A673 (cell line): ENCODE data around the gene FLT1. TPM values are rescaled to one million over a fixed set of nuclear protein-coding genes. Genes with fewer than 3 reads are reported as not detected.

Experiments
- BruUV-seq: library from RNA; stranded (reverse); fragments of 400-500 nt; replicated peaks from 2 replicates; lab custom pipeline; 2021; lab: Mats Ljungman, UMichigan
- CTCF ChIA-PET: fragments of 300-600 bp; sonication (Branson Sonifier 250); formaldehyde crosslinking; loops from one replicate; lab custom pipeline; 2022; ENCODE audit warnings: antibody characterized with exemption; lab: Charles Lee
- POLR2A ChIA-PET: fragments of 300-600 bp; sonication (Branson Sonifier 250); formaldehyde crosslinking; loops from one replicate; lab custom pipeline; 2022; ENCODE audit warnings: antibody characterized with exemption; ENCODE audit not compliant: low non-redundant PET; lab: Charles Lee
- DNase-seq: peaks from one replicate; pipeline ENCODE4 v3.0.0-alpha.2; 2015; ENCODE audit warnings: low spot score
- H3K27ac ChIP-seq: fragments of 200-600 bp; sonication (generic); 2 replicates; pipeline ENCODE4 v1.5.1; 2016; ENCODE audit warnings: mixed run types, low read depth, mild to moderate bottlenecking, mixed read lengths, antibody characterized with exemption, low read length; ENCODE audit not compliant: poor library complexity, severe bottlenecking
- H3K27me3 ChIP-seq: fragments of 200-600 bp; sonication (generic); replicated peaks from 2 replicates; pipeline ENCODE4 v1.6.1; 2017; ENCODE audit warnings: mixed run types, low read depth, mild to moderate bottlenecking, mixed read lengths, antibody characterized with exemption, low read length; ENCODE audit not compliant: insufficient read depth, poor library complexity
- H3K36me3 ChIP-seq: fragments of 200-600 bp; sonication (generic); 2 replicates; pipeline ENCODE4 v1.6.1; 2016; ENCODE audit warnings: mixed run types, mild to moderate bottlenecking, mixed read lengths, antibody characterized with exemption, low read length; ENCODE audit not compliant: insufficient read depth, poor library complexity, severe bottlenecking
- H3K4me1 ChIP-seq: fragments of 200-600 bp; sonication (generic); 2 replicates; pipeline ENCODE4 v1.6.1; 2017; ENCODE audit warnings: mixed run types, mild to moderate bottlenecking, mixed read lengths, antibody characterized with exemption, low read length; ENCODE audit not compliant: insufficient read depth, poor library complexity, severe bottlenecking
- H3K4me3 ChIP-seq: fragments of 200-600 bp; sonication (generic); 2 replicates; pipeline ENCODE4 v1.5.1; 2016; ENCODE audit warnings: low read depth, mixed run types, mild to moderate bottlenecking, mixed read lengths, low read length; ENCODE audit not compliant: poor library complexity, severe bottlenecking
- H3K9me3 ChIP-seq: fragments of 200-600 bp; sonication (generic); 2 replicates; pipeline ENCODE4 v1.6.1; 2016; ENCODE audit warnings: mixed run types, low read depth, mild to moderate bottlenecking, mixed read lengths, antibody characterized with exemption, low read length; ENCODE audit not compliant: poor library complexity, severe bottlenecking
- CTCF ChIP-seq: fragments of 300-800, 200-600 bp; sonication (generic); conservative IDR thresholded peaks from 2 replicates; pipeline ENCODE4 v1.5.1; 2017; ENCODE audit warnings: low read depth, mild to moderate bottlenecking, antibody characterized with exemption, low read length, moderate library complexity, mixed read lengths
- EZH2 ChIP-seq: fragments of 200-600 bp; sonication (generic); IDR thresholded peaks from 2 replicates; pipeline ENCODE4 v1.6.1; 2017; ENCODE audit warnings: borderline replicate concordance, low read depth, mild to moderate bottlenecking, mixed read lengths, antibody characterized with exemption, low read length; ENCODE audit not compliant: poor library complexity, severe bottlenecking
- intact Hi-C: fragments of 100-400 bp; cut with micrococcal nuclease; formaldehyde crosslinking; loops from one replicate; pipeline ENCODE4 v1.10.0; 2022; ENCODE audit not compliant: unreplicated experiment
- total RNA-seq: library from RNA; stranded (reverse); gene quantifications from 2 replicates; pipeline ENCODE4 v1.2.3, GENCODE V29; 2021

Gene FLT1
- total RNA-seq, 1 experiment from 2014 or later: 5.2 TPM

GRCh38 chr13:28353679-28354078 lies 141.2 kb downstream of the FLT1 start:
- Histone ChIP-seq H3K9me3 (no peaks in the 10 kb centered on the region), H3K27me3 (no peaks in the 10 kb centered on the region), H3K27ac (no peak overlapping the region), H3K36me3 (no peaks in the 10 kb centered on the region), H3K4me1 (peaks cover 4% of the 10 kb centered on the region), H3K4me3 (no peak overlapping the region)
- TF ChIP-seq EZH2: no peak
- TF ChIP-seq CTCF: no peak
- BruUV-seq: no TSS peak
- no peak for DNase-seq
- intact Hi-C loops: no loop called here
- POLR2A ChIA-PET: no interaction called here
- CTCF ChIA-PET: no interaction called here

- intact Hi-C loops: no loop called here
- Histone ChIP-seq H3K27ac (no peak overlapping the region), H3K36me3 (no peaks in the 10 kb centered on the region), H3K9me3 (no peaks in the 10 kb centered on the region), H3K4me3 (no peak overlapping the region), H3K27me3 (no peaks in the 10 kb centered on the region), H3K4me1 (no peaks in the 10 kb centered on the region)
- TF ChIP-seq EZH2 (no peak), CTCF (no peak)
- ChIA-PET POLR2A (no interaction called here), CTCF (no interaction called here)
- DNase-seq: no peak
- BruUV-seq: no TSS peak
Observed at GRCh38 chr13:28349907-28350654, 144.8 kb downstream of the FLT1 start.

DNA sequence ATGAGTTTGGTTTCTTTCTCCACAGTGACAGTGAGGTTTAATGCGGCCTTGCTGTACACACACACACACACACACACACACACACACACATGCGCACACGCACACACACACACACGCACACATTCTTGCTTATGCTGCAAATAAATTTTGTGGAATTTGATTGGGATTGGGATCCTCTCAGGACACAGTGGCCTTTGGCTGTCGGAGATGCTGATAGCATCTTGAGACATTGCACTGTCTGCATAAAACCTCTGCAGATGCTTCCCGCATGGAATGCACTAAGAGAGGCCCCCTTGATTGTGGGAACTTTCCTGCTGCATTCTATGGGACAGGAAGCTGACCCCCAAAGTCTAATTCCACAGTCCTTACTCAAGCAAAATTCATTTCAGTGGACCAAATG lies 145.6 kb downstream of the FLT1 start:
- TF ChIP-seq EZH2 (no peak), CTCF (no peak)
- intact Hi-C loops: no loop called here
- Histone ChIP-seq H3K36me3 (no peaks in the 10 kb centered on the region), H3K27ac (no peak overlapping the region), H3K4me3 (no peak overlapping the region), H3K4me1 (no peaks in the 10 kb centered on the region), H3K9me3 (no peaks in the 10 kb centered on the region), H3K27me3 (no peaks in the 10 kb centered on the region)
- CTCF ChIA-PET: no interaction called here
- DNase-seq: no peak
- POLR2A ChIA-PET: no interaction called here
- no TSS peak for BruUV-seq
